ENCODE measurements around the gene NOTCH2NLA.
"Not testable (repeated sequence)": the region's sequence is repeated elsewhere in the genome, so short reads cannot be mapped to it uniquely, and the experiment has no call there.

DNA sequence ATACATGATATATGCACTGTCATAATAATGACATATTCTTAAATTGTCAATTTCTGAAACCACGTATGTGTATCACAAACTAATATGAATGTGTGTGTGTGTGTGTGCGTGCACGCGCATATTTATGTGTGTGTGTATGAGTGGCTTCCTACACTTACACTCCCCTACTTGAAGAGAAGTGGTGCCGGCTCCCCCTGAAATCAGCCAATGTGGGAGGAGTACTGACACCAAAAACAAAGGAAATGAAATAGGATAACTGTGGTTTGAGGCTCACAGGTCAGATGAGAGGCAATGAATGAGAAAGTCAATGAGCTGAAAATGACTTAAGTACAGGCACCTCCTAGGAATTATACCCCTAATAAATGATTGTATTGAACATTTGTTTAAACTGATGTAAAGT, 44.4 kb upstream of the NOTCH2NLA start:
- TF ChIP-seq, protein P1, sequence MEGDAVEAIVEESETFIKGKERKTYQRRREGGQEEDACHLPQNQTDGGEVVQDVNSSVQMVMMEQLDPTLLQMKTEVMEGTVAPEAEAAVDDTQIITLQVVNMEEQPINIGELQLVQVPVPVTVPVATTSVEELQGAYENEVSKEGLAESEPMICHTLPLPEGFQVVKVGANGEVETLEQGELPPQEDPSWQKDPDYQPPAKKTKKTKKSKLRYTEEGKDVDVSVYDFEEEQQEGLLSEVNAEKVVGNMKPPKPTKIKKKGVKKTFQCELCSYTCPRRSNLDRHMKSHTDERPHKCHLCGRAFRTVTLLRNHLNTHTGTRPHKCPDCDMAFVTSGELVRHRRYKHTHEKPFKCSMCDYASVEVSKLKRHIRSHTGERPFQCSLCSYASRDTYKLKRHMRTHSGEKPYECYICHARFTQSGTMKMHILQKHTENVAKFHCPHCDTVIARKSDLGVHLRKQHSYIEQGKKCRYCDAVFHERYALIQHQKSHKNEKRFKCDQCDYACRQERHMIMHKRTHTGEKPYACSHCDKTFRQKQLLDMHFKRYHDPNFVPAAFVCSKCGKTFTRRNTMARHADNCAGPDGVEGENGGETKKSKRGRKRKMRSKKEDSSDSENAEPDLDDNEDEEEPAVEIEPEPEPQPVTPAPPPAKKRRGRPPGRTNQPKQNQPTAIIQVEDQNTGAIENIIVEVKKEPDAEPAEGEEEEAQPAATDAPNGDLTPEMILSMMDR (IDR thresholded peaks at IDR 0.05; ENCODE audit: insufficient read depth, low read depth, low read length) = not testable (repeated sequence)
- TF ChIP-seq EZH2 (IDR thresholded peaks at IDR 0.05; ENCODE audit: insufficient read depth, low read length) = not testable (repeated sequence)
